ENCODE measurements around the gene TNNI3. TPM values are rescaled to one million over a fixed set of nuclear protein-coding genes. Genes with fewer than 3 reads are reported as not detected.

The TNNI3 gene
- total RNA-seq, 1 experiment from 2014 or later = 13.7 TPM

DNA sequence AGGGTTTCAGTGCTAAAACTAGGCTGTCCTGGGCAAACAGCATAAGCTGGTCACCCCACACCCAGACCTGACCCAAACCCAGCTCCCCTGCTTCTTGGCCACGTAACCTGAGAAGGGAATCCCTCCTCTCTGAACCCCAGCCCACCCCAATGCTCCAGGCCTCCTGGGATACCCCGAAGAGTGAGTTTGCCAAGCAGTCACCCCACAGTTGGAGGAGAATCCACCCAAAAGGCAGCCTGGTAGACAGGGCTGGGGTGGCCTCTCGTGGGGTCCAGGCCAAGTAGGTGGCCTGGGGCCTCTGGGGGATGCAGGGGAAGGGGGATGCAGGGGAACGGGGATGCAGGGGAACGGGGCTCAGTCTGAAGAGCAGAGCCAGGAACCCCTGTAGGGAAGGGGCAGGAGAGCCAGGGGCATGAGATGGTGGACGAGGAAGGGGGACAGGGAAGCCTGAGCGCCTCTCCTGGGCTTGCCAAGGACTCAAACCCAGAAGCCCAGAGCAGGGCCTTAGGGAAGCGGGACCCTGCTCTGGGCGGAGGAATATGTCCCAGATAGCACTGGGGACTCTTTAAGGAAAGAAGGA is 42.9 kb downstream of the TNNI3 start:
- Histone ChIP-seq H3K4me1 (replicated peaks; ENCODE audit: insufficient read depth) (peaks cover 22% of the 10 kb centered on the region), H3K79me2 (ENCODE audit: low read depth) (peaks cover 57% of the 10 kb centered on the region), H3K27me3 (ENCODE audit: insufficient read depth, low read depth) (no peaks in the 10 kb centered on the region), H4K20me1 (ENCODE audit: insufficient read depth) (peaks cover 51% of the 10 kb centered on the region), H2AFZ (no peak overlapping the region), H3K4me2 (peak overlapping the region; percentile 100; the same call in 1 of the 2 replicates), H3K27ac (no peak overlapping the region), H3K9me2 (ENCODE audit: insufficient read depth) (no peaks in the 10 kb centered on the region), H3K36me3 (ENCODE audit: low read depth) (no peaks in the 10 kb centered on the region; the same call in 1 of the 2 replicates), H3K4me3 (no peak overlapping the region), H3F3A (ENCODE audit: insufficient read depth, low read depth) (peaks cover 12% of the 10 kb centered on the region; the same call in 1 of the 2 replicates), H3K9me3 (ENCODE audit: insufficient read depth, low read depth) (no peaks in the 10 kb centered on the region)
- TF ChIP-seq EZH2 (IDR thresholded peaks at IDR 0.05; ENCODE audit: low read depth) = no peak
- TF ChIP-seq, protein P1, sequence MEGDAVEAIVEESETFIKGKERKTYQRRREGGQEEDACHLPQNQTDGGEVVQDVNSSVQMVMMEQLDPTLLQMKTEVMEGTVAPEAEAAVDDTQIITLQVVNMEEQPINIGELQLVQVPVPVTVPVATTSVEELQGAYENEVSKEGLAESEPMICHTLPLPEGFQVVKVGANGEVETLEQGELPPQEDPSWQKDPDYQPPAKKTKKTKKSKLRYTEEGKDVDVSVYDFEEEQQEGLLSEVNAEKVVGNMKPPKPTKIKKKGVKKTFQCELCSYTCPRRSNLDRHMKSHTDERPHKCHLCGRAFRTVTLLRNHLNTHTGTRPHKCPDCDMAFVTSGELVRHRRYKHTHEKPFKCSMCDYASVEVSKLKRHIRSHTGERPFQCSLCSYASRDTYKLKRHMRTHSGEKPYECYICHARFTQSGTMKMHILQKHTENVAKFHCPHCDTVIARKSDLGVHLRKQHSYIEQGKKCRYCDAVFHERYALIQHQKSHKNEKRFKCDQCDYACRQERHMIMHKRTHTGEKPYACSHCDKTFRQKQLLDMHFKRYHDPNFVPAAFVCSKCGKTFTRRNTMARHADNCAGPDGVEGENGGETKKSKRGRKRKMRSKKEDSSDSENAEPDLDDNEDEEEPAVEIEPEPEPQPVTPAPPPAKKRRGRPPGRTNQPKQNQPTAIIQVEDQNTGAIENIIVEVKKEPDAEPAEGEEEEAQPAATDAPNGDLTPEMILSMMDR (conservative IDR thresholded peaks at IDR 0.05) = no peak
- POLR2A ChIA-PET (ENCODE audit: unreplicated experiment) = no interaction called here
- CTCF ChIA-PET = no interaction called here
- intact Hi-C loops (cut with micrococcal nuclease; ENCODE audit: unreplicated experiment) = no loop called here
- DNase-seq = no peak
- BruUV-seq (replicated peaks) = no TSS peak

DNA sequence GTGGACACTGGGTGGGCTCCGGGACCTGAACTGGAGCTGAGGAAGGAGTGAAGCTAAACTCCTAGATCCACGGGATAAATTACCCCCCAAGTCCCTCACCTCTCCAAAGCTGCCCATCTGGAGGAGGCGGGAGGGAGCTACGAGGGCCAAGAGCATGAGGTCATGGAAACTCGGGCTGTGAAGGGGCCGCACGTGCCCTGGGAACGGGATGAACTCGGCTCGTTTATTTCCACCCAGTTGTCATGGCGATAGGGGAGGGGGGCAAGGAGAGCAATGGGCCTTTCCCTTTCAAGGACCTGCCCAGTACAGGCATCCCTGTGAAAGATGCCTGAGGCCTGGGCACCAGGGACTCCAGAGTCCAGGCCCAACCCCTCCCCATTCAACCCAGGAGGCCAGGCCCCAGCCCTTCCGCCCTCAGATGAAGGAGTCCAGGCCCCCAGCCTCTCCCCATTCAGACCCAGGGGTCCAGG is 43.9 kb downstream of the TNNI3 start:
- H3K4me3 ChIP-seq = no peak overlapping the region

DNA sequence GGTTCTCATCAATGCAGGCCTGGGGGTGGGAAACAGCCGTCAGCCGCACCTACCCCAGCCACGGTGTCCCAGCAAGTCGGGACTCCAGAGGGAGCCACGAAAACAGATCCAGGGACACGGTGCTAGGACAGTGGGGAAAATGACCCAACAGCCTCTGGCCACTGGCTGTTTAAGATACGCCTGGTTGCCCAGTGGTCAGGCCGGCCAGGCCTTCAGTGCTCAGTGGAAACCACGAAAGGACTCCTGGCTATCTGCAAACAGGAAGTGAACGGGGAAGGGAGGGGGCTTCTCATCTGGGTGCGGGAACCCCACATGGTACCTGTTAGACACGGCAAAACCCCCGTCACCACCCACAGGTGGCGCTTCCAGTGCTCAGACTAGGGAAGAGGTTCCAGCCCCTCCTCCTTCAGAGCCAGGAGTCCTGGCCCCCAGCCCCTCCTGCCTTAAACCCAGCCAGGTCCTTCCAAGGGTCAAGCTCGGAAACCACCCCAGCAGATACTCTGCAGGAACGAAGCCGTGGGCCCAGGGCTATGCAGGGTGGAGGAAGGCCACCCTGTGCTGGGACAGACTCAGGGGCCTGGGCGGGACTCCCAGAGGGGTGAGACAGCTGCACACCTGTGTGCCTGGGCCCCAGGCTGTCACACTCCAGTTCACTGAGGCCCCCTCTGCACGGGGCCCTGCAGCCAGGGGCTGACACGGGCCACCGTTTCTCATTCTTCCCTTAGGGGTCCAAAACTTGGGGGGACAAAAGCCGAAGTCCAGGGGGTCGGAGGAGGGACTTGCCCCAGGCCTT is 44.6 kb downstream of the TNNI3 start:
- BruUV-seq (replicated peaks) = no TSS peak
- H3K36me3 ChIP-seq (ENCODE audit: low read depth) = no peaks in the 10 kb centered on the region; the same call in 1 of the 2 replicates
- intact Hi-C loops (cut with micrococcal nuclease; ENCODE audit: unreplicated experiment) = no loop called here
- no peaks in the 10 kb centered on the region; the same call in 1 of the 2 replicates for H3F3A ChIP-seq (ENCODE audit: insufficient read depth, low read depth)
- no peak overlapping the region for H3K27ac ChIP-seq
- no peak overlapping the region for H3K4me2 ChIP-seq
- H3K9me2 ChIP-seq (ENCODE audit: insufficient read depth) = no peaks in the 10 kb centered on the region
- peaks cover 54% of the 10 kb centered on the region for H4K20me1 ChIP-seq (ENCODE audit: insufficient read depth)
- CTCF ChIA-PET = no interaction called here
- H3K79me2 ChIP-seq (ENCODE audit: low read depth) = peaks cover 57% of the 10 kb centered on the region
- H2AFZ ChIP-seq = no peak overlapping the region
- TF ChIP-seq EZH2 (IDR thresholded peaks at IDR 0.05; ENCODE audit: low read depth) = no peak
- TF ChIP-seq, protein P1 (conservative IDR thresholded peaks at IDR 0.05) = no peak; the same call in 1 of the 2 replicates
- POLR2A ChIA-PET (ENCODE audit: unreplicated experiment) = no interaction called here
- H3K4me3 ChIP-seq = no peak overlapping the region
- H3K9me3 ChIP-seq (ENCODE audit: insufficient read depth, low read depth) = no peaks in the 10 kb centered on the region
- DNase-seq = no peak
- peaks cover 12% of the 10 kb centered on the region for H3K4me1 ChIP-seq (replicated peaks; ENCODE audit: insufficient read depth)
- no peaks in the 10 kb centered on the region for H3K27me3 ChIP-seq (ENCODE audit: insufficient read depth, low read depth)

More for the DNA sequence above, 43.9 kb downstream of the TNNI3 start:
- ChIA-PET CTCF (no interaction called here), POLR2A (ENCODE audit: unreplicated experiment) (no interaction called here)
- no peaks in the 10 kb centered on the region for H3K9me3 ChIP-seq (ENCODE audit: insufficient read depth, low read depth)
- no peaks in the 10 kb centered on the region for H3K9me2 ChIP-seq (ENCODE audit: insufficient read depth)
- BruUV-seq (replicated peaks) = no TSS peak
- TF ChIP-seq, protein P1 (conservative IDR thresholded peaks at IDR 0.05) = no peak
- no peak for TF ChIP-seq EZH2 (IDR thresholded peaks at IDR 0.05; ENCODE audit: low read depth)
- DNase-seq = no peak
- no peak overlapping the region for H3K27ac ChIP-seq
- no peaks in the 10 kb centered on the region for H3K27me3 ChIP-seq (ENCODE audit: insufficient read depth, low read depth)
- H4K20me1 ChIP-seq (ENCODE audit: insufficient read depth) = peaks cover 54% of the 10 kb centered on the region
- peaks cover 57% of the 10 kb centered on the region for H3K79me2 ChIP-seq (ENCODE audit: low read depth)
- H3K4me2 ChIP-seq = no peak overlapping the region
- peaks cover 4% of the 10 kb centered on the region; the same call in 1 of the 2 replicates for H3F3A ChIP-seq (ENCODE audit: insufficient read depth, low read depth)
- intact Hi-C loops (cut with micrococcal nuclease; ENCODE audit: unreplicated experiment) = no loop called here
- peaks cover 17% of the 10 kb centered on the region for H3K4me1 ChIP-seq (replicated peaks; ENCODE audit: insufficient read depth)
- H2AFZ ChIP-seq = no peak overlapping the region
- H3K36me3 ChIP-seq (ENCODE audit: low read depth) = no peaks in the 10 kb centered on the region; the same call in 1 of the 2 replicates

Data from PC-9 (cell line).